Activated naive CD4-positive, alpha-beta T cell treated with anti-CD3 and anti-CD28 coated beads, Interleukin-2, amount 50 U/mL, for 24 hours (primary cell): ENCODE results near the gene SORCS2.

Experiments
- H3K27ac Mint-ChIP-seq: one replicate; pipeline ENCODE4 v1.8.0; 2021; ENCODE audit warnings: mild to moderate bottlenecking, mixed read lengths
- H3K27me3 Mint-ChIP-seq: one replicate; pipeline ENCODE4 v1.8.0; 2021; ENCODE audit warnings: mixed read lengths
- H3K36me3 Mint-ChIP-seq: one replicate; pipeline ENCODE4 v1.8.0; 2021; ENCODE audit warnings: mixed read lengths
- H3K4me1 Mint-ChIP-seq: one replicate; pipeline ENCODE4 v1.8.0; 2021; ENCODE audit warnings: mixed read lengths
- H3K4me3 Mint-ChIP-seq: one replicate; pipeline ENCODE4 v1.8.0; 2021; ENCODE audit warnings: mild to moderate bottlenecking, mixed read lengths
- H3K9me3 Mint-ChIP-seq: one replicate; pipeline ENCODE4 v1.8.0; 2021; ENCODE audit warnings: mixed read lengths

SORCS2 gene

DNA sequence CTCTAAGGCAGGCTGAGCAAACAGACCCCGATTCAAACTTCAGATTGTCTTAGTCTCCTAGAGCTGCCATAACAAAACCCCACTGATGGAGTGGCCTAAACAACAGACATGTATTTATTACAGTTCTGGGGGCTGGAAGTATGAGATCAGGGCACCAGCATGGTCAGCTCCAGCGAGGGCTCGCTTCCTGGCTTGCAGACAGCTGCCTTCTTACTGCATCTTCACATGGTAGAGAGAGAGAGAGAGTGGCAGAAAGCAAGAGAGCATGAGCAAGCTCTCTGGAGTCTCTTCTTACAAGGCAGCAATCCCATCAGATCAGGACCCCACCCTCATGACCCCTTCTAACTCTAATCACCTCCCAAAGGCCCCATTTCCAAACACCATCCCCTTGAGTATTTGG lies 22.3 kb upstream of the SORCS2 start:
- H3K36me3 Mint-ChIP-seq = no peaks in the 10 kb centered on the region
- no peaks in the 10 kb centered on the region for H3K4me1 Mint-ChIP-seq
- no peaks in the 10 kb centered on the region for H3K9me3 Mint-ChIP-seq
- H3K27ac Mint-ChIP-seq = no peak overlapping the region
- no peak overlapping the region for H3K4me3 Mint-ChIP-seq
- H3K27me3 Mint-ChIP-seq = no peaks in the 10 kb centered on the region

DNA sequence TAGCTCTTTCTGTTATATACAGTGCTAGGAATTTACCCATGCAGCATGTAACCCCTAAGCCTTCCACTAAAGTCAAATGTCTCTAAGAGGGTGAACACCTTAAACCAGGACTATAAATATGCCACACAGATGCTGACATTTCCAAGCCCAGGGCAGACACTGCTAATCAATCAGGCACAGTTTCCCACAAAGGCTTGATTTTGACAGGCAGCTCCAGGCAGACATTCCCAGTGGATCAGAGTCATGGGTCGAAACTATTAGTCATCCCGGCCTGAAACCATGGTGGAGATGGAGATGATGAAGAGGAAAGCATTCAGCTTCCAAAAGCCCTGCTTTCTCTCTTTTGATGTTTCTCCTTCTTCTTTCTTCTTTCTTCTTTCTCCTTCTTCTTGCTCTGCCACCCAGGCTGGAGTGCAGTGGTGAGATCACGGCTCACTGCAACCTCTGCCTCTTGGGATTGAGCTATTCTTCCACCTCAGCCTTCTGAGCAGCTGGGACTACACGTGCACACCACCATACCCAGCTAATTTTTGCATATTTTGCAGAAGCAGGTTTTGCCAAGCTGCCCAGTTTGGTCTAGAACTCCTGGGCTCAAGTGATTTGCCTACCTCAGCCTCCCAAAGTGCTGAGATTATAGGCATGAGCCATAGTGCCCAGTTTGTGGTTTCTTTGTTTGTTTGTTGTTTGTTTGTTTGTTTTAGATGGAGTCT lies 21.0 kb upstream of the SORCS2 start:
- no peaks in the 10 kb centered on the region for H3K4me1 Mint-ChIP-seq
- H3K36me3 Mint-ChIP-seq = no peaks in the 10 kb centered on the region
- no peaks in the 10 kb centered on the region for H3K9me3 Mint-ChIP-seq
- H3K4me3 Mint-ChIP-seq = no peak overlapping the region
- H3K27me3 Mint-ChIP-seq = no peaks in the 10 kb centered on the region
- H3K27ac Mint-ChIP-seq = no peak overlapping the region

DNA sequence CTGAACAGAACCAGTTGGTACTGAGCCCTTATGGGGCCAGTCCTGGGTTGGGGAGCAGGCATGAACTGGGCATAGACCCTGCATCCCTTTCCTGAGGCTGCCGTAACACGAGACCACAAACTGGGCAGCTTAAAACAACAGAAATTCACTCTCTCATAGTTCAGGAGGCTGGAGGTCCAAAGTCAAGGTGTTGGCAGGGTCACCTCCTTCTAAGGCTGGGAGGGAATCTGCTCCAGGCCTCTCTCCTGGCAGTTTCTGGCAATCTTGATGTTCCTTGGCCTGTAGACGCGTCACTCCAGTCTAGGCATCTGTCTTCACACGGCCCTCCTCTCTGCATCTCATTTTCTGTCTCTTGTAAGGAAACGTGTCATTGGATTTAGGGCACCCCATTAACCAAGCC lies 19.8 kb upstream of the SORCS2 start:
- Mint-ChIP-seq H3K27me3 (no peaks in the 10 kb centered on the region), H3K4me1 (no peaks in the 10 kb centered on the region), H3K27ac (no peak overlapping the region), H3K4me3 (no peak overlapping the region), H3K36me3 (no peaks in the 10 kb centered on the region), H3K9me3 (no peaks in the 10 kb centered on the region)

DNA sequence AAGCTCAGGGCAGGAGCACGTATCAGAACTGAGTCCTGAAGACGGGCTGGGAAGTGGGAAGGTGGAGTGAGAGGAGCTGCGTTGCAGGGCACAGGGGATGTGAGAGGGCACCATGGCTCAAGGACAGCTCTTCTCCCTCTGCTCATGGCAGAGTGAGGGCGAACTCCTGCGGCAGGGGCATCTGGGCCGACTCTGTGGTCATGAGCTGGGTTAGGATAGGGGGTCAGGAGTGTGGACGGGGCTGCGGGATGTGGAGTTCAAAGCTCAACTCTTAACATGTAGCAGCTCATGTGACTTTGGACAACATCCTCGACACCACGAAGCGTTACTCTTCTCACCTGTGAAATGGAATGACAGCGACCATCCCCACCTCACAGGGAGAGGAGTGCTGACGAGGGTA lies 19.4 kb upstream of the SORCS2 start:
- no peaks in the 10 kb centered on the region for H3K9me3 Mint-ChIP-seq
- no peaks in the 10 kb centered on the region for H3K4me1 Mint-ChIP-seq
- no peaks in the 10 kb centered on the region for H3K36me3 Mint-ChIP-seq
- H3K4me3 Mint-ChIP-seq = no peak overlapping the region
- no peaks in the 10 kb centered on the region for H3K27me3 Mint-ChIP-seq
- no peak overlapping the region for H3K27ac Mint-ChIP-seq

DNA sequence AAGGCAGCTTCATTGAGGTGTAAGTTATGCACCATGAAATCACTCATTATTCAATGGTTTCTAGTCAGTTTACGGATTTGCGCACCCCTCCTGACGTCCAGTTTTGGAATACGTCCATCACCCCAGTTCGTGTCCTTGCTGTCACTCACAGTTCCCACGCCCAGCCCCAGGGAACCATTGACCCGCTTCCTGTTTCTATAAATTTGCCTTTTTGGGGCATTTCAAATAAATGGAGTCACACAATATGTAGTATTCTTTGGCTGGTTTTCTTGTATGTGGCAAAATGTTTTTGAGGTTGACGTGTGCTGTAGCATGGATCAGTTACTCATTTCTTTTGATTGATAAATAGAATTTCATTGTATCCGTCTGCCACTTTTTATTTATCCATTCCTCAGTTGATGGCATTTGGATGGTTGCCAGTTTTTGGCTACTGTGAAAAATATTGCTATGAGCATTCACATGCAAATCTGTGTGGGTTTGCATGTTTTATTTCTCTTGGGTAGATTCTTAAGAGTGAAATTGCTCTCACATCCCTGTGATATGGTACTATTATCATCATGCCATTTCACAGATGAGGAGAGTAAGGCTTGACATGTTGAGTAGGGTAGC lies 18.4 kb upstream of the SORCS2 start:
- H3K4me1 Mint-ChIP-seq = no peaks in the 10 kb centered on the region
- no peak overlapping the region for H3K4me3 Mint-ChIP-seq
- H3K27me3 Mint-ChIP-seq = no peaks in the 10 kb centered on the region
- no peaks in the 10 kb centered on the region for H3K36me3 Mint-ChIP-seq
- H3K9me3 Mint-ChIP-seq = no peaks in the 10 kb centered on the region
- no peak overlapping the region for H3K27ac Mint-ChIP-seq

DNA sequence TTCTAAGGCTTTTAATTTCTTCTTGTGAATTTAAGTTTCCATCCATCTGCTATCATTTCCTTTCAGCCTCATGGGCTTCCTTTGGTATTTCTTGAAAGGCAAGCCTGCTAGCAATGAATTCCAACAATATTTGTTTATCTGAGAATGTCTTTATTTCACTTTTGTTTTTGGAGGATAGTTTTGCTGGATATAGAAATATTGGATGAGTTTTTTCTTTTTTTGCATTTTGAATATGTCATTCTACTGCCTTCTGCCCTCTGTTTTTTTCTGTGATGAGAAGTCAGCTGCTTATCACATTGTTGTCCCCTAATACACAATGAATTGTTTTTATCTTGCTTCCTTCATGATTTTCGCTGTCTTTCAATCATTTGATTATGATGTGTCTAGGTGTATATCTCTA lies 13.2 kb upstream of the SORCS2 start:
- peaks cover 4% of the 10 kb centered on the region for H3K9me3 Mint-ChIP-seq
- H3K27ac Mint-ChIP-seq = no peak overlapping the region
- no peak overlapping the region for H3K4me3 Mint-ChIP-seq
- H3K27me3 Mint-ChIP-seq = no peaks in the 10 kb centered on the region
- no peaks in the 10 kb centered on the region for H3K4me1 Mint-ChIP-seq
- H3K36me3 Mint-ChIP-seq = peaks cover 4% of the 10 kb centered on the region

DNA sequence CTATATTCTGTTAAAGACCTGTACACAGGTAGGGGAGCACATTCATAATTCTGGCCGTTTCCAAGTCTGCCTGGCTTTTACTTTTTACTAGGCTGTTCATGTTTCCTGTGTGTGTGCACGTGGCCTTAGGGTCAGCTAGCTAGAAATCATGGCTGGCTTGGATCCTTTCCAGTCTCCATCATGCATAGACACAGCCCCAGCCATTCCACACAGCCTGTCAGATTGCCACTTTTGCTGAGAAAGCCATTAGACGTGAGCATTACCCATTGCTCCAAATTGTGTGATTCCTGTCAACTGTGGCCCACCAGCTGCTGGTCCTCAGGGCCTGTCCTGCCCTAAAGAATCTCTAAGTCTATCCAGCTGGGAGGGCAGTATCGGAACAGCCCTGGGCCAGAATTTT lies 11.4 kb upstream of the SORCS2 start:
- Mint-ChIP-seq H3K4me1 (no peaks in the 10 kb centered on the region), H3K4me3 (no peak overlapping the region), H3K36me3 (peaks cover 4% of the 10 kb centered on the region), H3K9me3 (peaks cover 4% of the 10 kb centered on the region), H3K27me3 (no peaks in the 10 kb centered on the region), H3K27ac (no peak overlapping the region)

DNA sequence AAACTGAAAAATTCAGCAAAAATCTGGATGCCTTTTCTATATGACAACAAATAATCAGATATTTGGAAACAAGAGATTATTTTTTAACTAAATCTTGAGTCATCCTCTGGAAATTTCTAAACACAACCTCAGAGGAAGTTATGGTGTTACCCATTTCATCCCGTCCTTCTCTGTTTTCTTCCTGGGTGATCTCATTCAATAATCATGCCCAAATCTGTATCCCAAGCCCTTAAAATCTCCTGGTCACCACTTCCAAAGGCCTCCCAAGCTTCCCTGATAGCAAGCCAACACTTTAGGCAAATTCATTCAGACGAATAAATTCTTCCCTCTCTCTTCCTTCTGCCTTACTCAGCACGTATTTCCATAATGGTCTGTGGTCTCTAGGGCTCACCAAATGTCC lies 9.7 kb upstream of the SORCS2 start:
- Mint-ChIP-seq H3K27ac (no peak overlapping the region), H3K9me3 (peaks cover 4% of the 10 kb centered on the region), H3K4me3 (no peak overlapping the region), H3K36me3 (peaks cover 4% of the 10 kb centered on the region), H3K27me3 (no peaks in the 10 kb centered on the region), H3K4me1 (no peaks in the 10 kb centered on the region)

DNA sequence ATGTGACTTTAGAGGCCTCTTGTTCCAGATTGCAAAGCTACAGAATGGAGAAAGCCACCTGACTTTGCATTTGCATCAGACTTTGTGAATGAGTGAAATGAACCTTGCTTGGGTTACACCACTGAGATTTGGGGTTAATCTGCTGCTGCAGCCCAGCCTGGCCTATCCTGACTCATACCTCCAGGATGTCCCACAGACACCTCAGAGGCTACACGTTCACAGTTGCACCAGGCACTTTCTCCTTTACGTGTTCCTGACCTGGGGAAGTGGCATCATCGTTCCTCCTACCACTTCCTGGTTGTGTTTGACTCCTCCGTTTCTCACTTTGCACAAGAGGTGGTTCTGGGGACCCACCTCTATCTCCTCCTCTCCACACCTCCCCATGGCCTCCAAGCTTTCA lies 9.2 kb upstream of the SORCS2 start:
- H3K36me3 Mint-ChIP-seq = peaks cover 4% of the 10 kb centered on the region
- H3K4me1 Mint-ChIP-seq = no peaks in the 10 kb centered on the region
- H3K9me3 Mint-ChIP-seq = peaks cover 4% of the 10 kb centered on the region
- peaks cover 1% of the 10 kb centered on the region for H3K27me3 Mint-ChIP-seq
- no peak overlapping the region for H3K4me3 Mint-ChIP-seq
- no peak overlapping the region for H3K27ac Mint-ChIP-seq

DNA sequence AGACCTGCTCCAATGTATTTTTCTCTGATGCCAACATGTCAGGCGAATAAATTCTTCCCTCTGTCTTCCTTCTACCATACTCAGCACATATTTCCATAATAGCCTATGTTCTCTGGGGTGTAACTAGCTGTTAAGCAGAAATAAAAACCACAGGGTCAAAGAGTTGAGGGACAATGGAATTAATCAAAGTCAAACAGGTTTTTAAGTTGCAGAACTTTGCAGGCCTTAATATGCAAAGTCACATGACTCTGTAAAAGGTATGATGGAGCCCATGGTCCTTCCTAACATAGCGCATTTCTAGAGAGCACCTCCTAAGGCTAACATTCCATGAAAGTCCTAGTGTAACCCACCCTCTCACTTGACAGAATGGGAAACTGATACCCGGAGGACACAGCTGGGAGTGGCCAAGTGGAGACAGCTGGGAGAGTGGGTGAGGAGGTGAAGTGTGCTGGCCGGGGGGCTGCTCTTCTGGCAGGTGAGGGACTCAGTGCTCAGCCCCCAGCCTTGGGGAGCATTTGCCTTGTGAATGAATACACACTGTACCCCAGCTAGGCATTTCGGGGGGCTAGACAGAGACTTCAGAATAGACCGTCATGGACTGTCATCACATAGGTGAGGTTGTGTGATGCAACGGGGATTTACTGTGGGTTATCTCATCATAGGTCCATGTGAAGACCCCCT lies 8.4 kb upstream of the SORCS2 start:
- H3K4me1 Mint-ChIP-seq = no peaks in the 10 kb centered on the region
- peaks cover 4% of the 10 kb centered on the region for H3K36me3 Mint-ChIP-seq
- no peak overlapping the region for H3K4me3 Mint-ChIP-seq

DNA sequence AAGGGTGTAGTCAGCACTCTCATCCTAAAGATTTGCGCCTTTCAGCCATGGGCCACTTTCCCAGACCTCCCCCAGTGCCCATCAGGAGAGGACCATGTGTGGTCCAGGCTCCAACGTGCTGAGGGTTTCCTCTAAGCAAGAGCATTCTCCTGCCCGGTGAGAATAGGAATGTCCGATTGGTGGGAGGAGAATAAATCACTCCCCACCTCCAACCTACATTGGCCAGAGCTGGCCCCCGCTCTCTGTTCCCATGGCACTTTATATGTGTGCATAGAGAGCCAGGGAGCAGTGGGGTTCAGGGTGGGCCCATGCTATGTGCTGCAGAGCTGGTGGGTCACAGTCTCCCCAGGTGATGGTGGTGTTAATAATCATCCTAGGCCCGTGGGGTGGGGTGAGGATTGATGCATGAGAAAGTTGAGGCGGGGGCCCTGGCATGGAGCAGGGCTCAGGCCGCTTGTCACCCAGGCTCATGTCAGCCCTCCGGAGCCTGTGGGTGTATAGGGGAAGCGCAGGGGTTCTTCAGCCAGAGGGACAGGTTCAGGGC lies 6.8 kb upstream of the SORCS2 start:
- H3K27ac Mint-ChIP-seq = no peak overlapping the region
- H3K36me3 Mint-ChIP-seq = peaks cover 1% of the 10 kb centered on the region
- peaks cover 7% of the 10 kb centered on the region for H3K27me3 Mint-ChIP-seq
- H3K4me3 Mint-ChIP-seq = no peak overlapping the region
- H3K9me3 Mint-ChIP-seq = no peaks in the 10 kb centered on the region
- no peaks in the 10 kb centered on the region for H3K4me1 Mint-ChIP-seq

More for the DNA sequence above, 8.4 kb upstream of the SORCS2 start:
- peaks cover 4% of the 10 kb centered on the region for H3K9me3 Mint-ChIP-seq
- peaks cover 3% of the 10 kb centered on the region for H3K27me3 Mint-ChIP-seq
- H3K27ac Mint-ChIP-seq = no peak overlapping the region

DNA sequence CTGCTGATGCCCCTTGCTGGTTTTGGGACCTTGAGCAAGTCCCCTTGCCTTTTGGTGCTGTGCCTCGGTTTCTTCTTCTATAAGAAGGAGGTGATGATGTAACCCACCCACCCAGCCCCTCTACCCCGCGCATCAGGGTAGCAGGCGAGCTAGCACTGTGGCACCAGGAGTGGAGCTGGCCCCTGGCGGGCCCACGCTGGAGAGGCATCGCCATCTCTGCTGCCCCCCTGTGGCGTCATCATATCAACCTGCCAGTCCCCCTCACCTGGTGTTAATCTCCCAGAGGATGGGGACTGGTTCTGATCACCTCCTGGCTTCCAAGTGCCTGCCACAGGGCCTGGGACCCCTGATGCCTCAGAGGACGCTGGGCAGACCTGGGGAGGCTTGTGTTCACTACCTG lies 6.3 kb upstream of the SORCS2 start:
- Mint-ChIP-seq H3K4me3 (no peak overlapping the region), H3K27ac (no peak overlapping the region), H3K4me1 (no peaks in the 10 kb centered on the region), H3K36me3 (peaks cover 1% of the 10 kb centered on the region), H3K27me3 (peaks cover 9% of the 10 kb centered on the region), H3K9me3 (no peaks in the 10 kb centered on the region)

DNA sequence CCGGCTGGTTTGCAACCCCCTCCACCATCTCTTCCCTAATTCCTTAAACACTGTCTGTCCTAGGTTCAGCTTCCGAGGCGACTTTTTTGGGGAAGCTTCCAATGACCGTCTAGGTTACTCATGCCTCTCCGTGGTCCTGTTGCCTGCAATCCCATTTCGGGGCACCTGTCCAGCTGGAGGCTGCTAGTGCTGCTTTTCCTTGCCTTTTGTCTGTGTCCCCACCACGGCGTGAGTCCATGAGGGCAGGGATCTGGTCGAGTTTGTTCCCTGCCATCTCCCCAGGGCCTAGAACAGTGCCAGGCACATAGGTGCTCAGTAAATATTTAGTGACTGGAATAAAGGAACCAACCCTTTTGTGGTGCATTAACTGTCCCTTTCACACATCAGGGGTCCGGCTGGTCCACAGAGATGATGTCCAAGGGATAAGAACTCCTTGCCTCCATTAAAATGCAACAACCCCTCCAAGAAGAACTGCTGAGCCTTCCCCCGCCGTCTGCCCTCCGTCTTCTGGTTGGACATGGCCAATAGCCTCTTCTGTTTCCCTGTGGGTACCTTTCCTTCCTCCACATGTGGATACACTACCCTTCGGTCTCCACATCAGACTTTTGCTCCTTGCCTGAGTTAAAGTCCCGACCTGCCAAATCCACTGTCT lies 5.7 kb upstream of the SORCS2 start:
- no peaks in the 10 kb centered on the region for H3K9me3 Mint-ChIP-seq
- H3K27me3 Mint-ChIP-seq = peaks cover 9% of the 10 kb centered on the region
- no peak overlapping the region for H3K4me3 Mint-ChIP-seq
- no peaks in the 10 kb centered on the region for H3K36me3 Mint-ChIP-seq
- no peaks in the 10 kb centered on the region for H3K4me1 Mint-ChIP-seq
- H3K27ac Mint-ChIP-seq = no peak overlapping the region

DNA sequence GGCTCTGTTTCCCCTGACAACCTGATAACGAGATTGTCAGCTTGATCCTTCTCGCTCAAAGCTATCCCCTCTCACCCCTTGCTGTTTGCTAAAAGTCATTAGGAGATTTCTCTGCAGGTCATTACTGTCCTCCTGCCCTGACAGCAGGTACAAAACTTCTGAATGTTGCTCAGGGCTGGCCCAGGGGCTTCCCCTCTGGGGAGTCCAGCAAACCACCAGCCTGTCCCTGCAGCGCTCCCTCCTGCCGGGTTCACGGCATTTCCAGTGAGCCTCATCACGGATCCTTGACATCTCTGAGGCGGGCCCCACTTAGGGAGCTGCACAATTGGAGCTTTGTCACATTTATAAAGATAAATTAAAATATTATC lies 5.2 kb upstream of the SORCS2 start:
- no peak overlapping the region for H3K4me3 Mint-ChIP-seq
- no peaks in the 10 kb centered on the region for H3K9me3 Mint-ChIP-seq
- H3K27me3 Mint-ChIP-seq = peaks cover 9% of the 10 kb centered on the region
- H3K4me1 Mint-ChIP-seq = no peaks in the 10 kb centered on the region
- no peak overlapping the region for H3K27ac Mint-ChIP-seq
- H3K36me3 Mint-ChIP-seq = no peaks in the 10 kb centered on the region

DNA sequence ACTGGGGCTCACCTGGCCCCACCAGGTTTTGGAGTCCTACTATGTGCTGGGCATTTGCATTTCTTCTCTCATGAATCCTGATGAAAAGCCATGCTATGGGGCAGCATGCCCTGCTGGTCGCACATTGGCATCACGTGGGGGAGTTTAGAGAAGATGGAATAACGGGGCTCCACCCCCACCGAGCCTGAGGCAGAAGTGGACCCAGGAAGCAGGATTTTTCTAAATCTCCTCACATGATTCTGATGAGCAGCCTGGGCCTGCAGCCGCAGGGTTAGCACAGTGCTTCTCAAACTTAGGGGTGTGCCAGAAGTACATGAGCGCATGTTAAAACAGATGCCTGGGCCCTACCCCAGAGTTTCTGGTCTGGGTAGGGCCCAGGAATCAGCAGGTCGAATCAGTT lies 4.6 kb upstream of the SORCS2 start:
- H3K4me1 Mint-ChIP-seq = no peaks in the 10 kb centered on the region
- H3K4me3 Mint-ChIP-seq = no peak overlapping the region
- H3K27ac Mint-ChIP-seq = no peak overlapping the region
- no peaks in the 10 kb centered on the region for H3K9me3 Mint-ChIP-seq
- peaks cover 9% of the 10 kb centered on the region for H3K27me3 Mint-ChIP-seq
- no peaks in the 10 kb centered on the region for H3K36me3 Mint-ChIP-seq

DNA sequence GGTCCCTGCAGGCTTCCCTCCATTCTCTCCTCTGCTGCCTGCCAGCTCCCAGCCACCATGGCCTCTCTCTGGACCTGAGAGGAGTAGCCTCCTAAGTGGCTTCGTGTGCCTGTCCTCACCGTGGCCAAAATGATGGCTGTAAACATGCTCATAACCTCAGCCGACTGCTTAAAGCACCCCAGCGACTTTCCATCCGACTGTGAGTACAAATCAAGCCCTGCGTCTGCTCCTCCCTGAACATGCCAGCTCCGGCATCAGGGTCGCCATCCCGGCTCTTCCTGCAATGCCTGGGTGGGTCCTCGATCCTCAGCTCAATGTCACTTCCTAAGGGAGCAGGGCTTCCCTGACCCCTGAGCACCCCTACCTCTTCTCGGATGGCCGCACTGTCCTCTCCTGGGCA lies 3.3 kb upstream of the SORCS2 start:
- Mint-ChIP-seq H3K9me3 (no peaks in the 10 kb centered on the region), H3K27me3 (peaks cover 10% of the 10 kb centered on the region), H3K4me3 (no peak overlapping the region), H3K27ac (no peak overlapping the region), H3K4me1 (no peaks in the 10 kb centered on the region), H3K36me3 (no peaks in the 10 kb centered on the region)
